H1 (cell line): ENCODE measurements around the gene GTPBP1. TPM values are rescaled to one million over a fixed set of nuclear protein-coding genes. Genes with fewer than 3 reads are reported as not detected.

Source experiments
- CTCF ChIA-PET: fragments of 300-600 bp; sonication (Branson Sonifier 250); formaldehyde crosslinking; loops from one replicate; lab custom pipeline; 2021; ENCODE audit not compliant: partially characterized antibody; lab: Charles Lee
- POLR2A ChIA-PET: fragments of 300-600 bp; sonication (Branson Sonifier 250); formaldehyde crosslinking; loops from one replicate; lab custom pipeline; 2021; ENCODE audit warnings: inconsistent platforms; ENCODE audit not compliant: partially characterized antibody; lab: Charles Lee
- DNase-seq, 2 experiments: peaks; one replicate each; pipeline versions ENCODE4 v3.0.0 to v3.0.0-alpha.2; 2010 to 2022; ENCODE audit warnings: low spot score in 2 of 2, low read depth in 1 of 2, mixed read lengths in 1 of 2
- FAIRE-seq: peaks from 2 replicates; lab custom pipeline; 2011; peaks lifted over from hg19 to GRCh38; lab: Jason Lieb, UNC
- H2AFZ ChIP-seq: 2 replicates; pipeline ENCODE4 v1.8.1; 2012; ENCODE audit warnings: low read length, inconsistent platforms
- H2AK5ac ChIP-seq: 2 replicates; pipeline ENCODE4 v1.6.1; 2013; ENCODE audit warnings: low read depth, low read length
- H2BK120ac ChIP-seq: replicated peaks from 2 replicates; pipeline ENCODE3; 2013; ENCODE audit warnings: low read depth, low read length, inconsistent platforms
- H2BK12ac ChIP-seq: 2 replicates; pipeline ENCODE4 v1.6.1; 2013; ENCODE audit warnings: low read depth, low read length
- H2BK15ac ChIP-seq: 2 replicates; pipeline ENCODE4 v1.6.1; 2013; ENCODE audit warnings: low read length
- H2BK20ac ChIP-seq: 2 replicates; pipeline ENCODE4 v1.6.1; 2013; ENCODE audit warnings: low read length
- H2BK5ac ChIP-seq: 2 replicates; pipeline ENCODE4 v1.6.1; 2013; ENCODE audit warnings: low read depth, low read length
- H3K14ac ChIP-seq: 2 replicates; pipeline ENCODE4 v1.6.1; 2013; ENCODE audit warnings: inconsistent platforms; ENCODE audit not compliant: insufficient read length
- H3K18ac ChIP-seq: 2 replicates; pipeline ENCODE4 v1.6.1; 2013; ENCODE audit warnings: low read length; ENCODE audit errors: extremely low read depth
- H3K23ac ChIP-seq: 2 replicates; pipeline ENCODE4 v1.6.1; 2013; ENCODE audit warnings: inconsistent platforms; ENCODE audit not compliant: insufficient read length
- H3K23me2 ChIP-seq: 2 replicates; pipeline ENCODE4 v1.6.1; 2013; ENCODE audit warnings: low read depth, low read length
- H3K27ac ChIP-seq: 2 replicates; pipeline ENCODE4 v1.6.1; 2011; ENCODE audit warnings: low read depth, low read length, inconsistent platforms
- H3K27me3 ChIP-seq, 4 experiments: replicated peaks in 1 of 4; 1 replicate in 1 of 4; 2 replicates in 3 of 4; pipeline versions ENCODE4 v1.6.1 to v1.8.1; 2011 to 2013; ENCODE audit warnings: low read length in 3 of 4, mild to moderate bottlenecking in 3 of 4, inconsistent platforms in 2 of 4, mixed read lengths in 2 of 4, moderate library complexity in 1 of 4; ENCODE audit not compliant: control insufficient read depth in 3 of 4, insufficient read depth in 3 of 4; ENCODE audit errors: extremely low read depth in 1 of 4
- H3K36me3 ChIP-seq, 4 experiments: 2 replicates each; pipeline versions ENCODE4 v1.6.1 to v1.8.1; 2011 to 2013; ENCODE audit warnings: mild to moderate bottlenecking in 4 of 4, low read length in 3 of 4, moderate library complexity in 2 of 4, control low read depth in 1 of 4, inconsistent platforms in 1 of 4; ENCODE audit not compliant: insufficient read depth in 4 of 4, control insufficient read depth in 2 of 4
- H3K4ac ChIP-seq: replicated peaks from 2 replicates; pipeline ENCODE3; 2013; ENCODE audit warnings: low read length, low read depth, mixed read lengths, inconsistent platforms; ENCODE audit not compliant: insufficient read length
- H3K4me1 ChIP-seq, 4 experiments: replicated peaks in 1 of 4; 1 replicate in 1 of 4; 2 replicates in 3 of 4; pipeline versions ENCODE4 v1.6.1 to v1.8.1; 2011 to 2013; ENCODE audit warnings: low read length in 3 of 4, inconsistent platforms in 2 of 4, mixed read lengths in 1 of 4; ENCODE audit not compliant: insufficient read depth in 4 of 4, control insufficient read depth in 3 of 4
- H3K4me2 ChIP-seq, 2 experiments: 2 replicates each; pipeline versions ENCODE4 v1.6.1 to v1.8.1; 2011 to 2013; ENCODE audit warnings: low read depth in 2 of 2, low read length in 2 of 2, control low read depth in 1 of 2, inconsistent platforms in 1 of 2, mild to moderate bottlenecking in 1 of 2; ENCODE audit not compliant: insufficient read depth in 1 of 2
- H3K4me3 ChIP-seq, 4 experiments: fragments of 200-600, 300-600 bp in 1 of 4; sonication (generic), shearing (Covaris generic), sonication (Bioruptor Twin) in 1 of 4; 2 replicates each; pipeline versions ENCODE4 v1.5.1 to v1.8.1; 2011 to 2016; ENCODE audit warnings: low read length in 4 of 4, low read depth in 3 of 4, control low read depth in 2 of 4, inconsistent platforms in 2 of 4, mild to moderate bottlenecking in 2 of 4, mixed read lengths in 1 of 4, moderate library complexity in 1 of 4; ENCODE audit not compliant: insufficient read depth in 2 of 4; ENCODE audit errors: extremely low read depth in 1 of 4
- H3K56ac ChIP-seq: replicated peaks from 2 replicates; pipeline ENCODE3; 2013; ENCODE audit warnings: low read depth, mild to moderate bottlenecking, mixed read lengths, low read length, inconsistent platforms; ENCODE audit not compliant: insufficient read length
- H3K79me1 ChIP-seq: 2 replicates; pipeline ENCODE4 v1.6.1; 2013; ENCODE audit warnings: low read depth, low read length, control low read depth
- H3K79me2 ChIP-seq, 2 experiments: 2 replicates each; pipeline versions ENCODE4 v1.6.1 to v1.8.1; 2012 to 2013; ENCODE audit warnings: low read length in 2 of 2, mild to moderate bottlenecking in 2 of 2, inconsistent platforms in 1 of 2; ENCODE audit not compliant: insufficient read depth in 2 of 2, control insufficient read depth in 1 of 2
- H3K9ac ChIP-seq, 4 experiments: replicated peaks in 1 of 4; 1 replicate in 1 of 4; 2 replicates in 3 of 4; pipeline versions ENCODE4 v1.6.1 to v1.8.1; 2011 to 2013; ENCODE audit warnings: low read depth in 3 of 4, low read length in 3 of 4, control low read depth in 2 of 4, mild to moderate bottlenecking in 2 of 4, moderate library complexity in 2 of 4, inconsistent platforms in 1 of 4; ENCODE audit errors: extremely low read depth in 1 of 4
- H3K9me3 ChIP-seq, 2 experiments: 2 replicates each; pipeline versions ENCODE4 v1.6.1 to v1.8.1; 2012 to 2013; ENCODE audit warnings: mild to moderate bottlenecking in 2 of 2, moderate library complexity in 2 of 2, control low read depth in 1 of 2, inconsistent platforms in 1 of 2, low read depth in 1 of 2, low read length in 1 of 2, mixed read lengths in 1 of 2; ENCODE audit not compliant: insufficient read depth in 2 of 2
- H4K20me1 ChIP-seq, 2 experiments: replicated peaks in 1 of 2; 2 replicates each; pipeline versions ENCODE3 to v1.8.1; 2011 to 2013; ENCODE audit warnings: inconsistent platforms in 2 of 2, low read length in 2 of 2, mild to moderate bottlenecking in 1 of 2; ENCODE audit not compliant: insufficient read depth in 2 of 2, control insufficient read depth in 1 of 2
- H4K5ac ChIP-seq: 2 replicates; pipeline ENCODE4 v1.6.1; 2013; ENCODE audit warnings: low read length, low read depth, mixed read lengths, inconsistent platforms; ENCODE audit not compliant: insufficient read length
- H4K8ac ChIP-seq: 2 replicates; pipeline ENCODE4 v1.8.0; 2013; ENCODE audit warnings: mild to moderate bottlenecking, moderate library complexity, low read length, inconsistent platforms; ENCODE audit not compliant: insufficient read depth; ENCODE audit errors: extremely low read depth
- H4K91ac ChIP-seq: replicated peaks from 2 replicates; pipeline ENCODE3; 2013; ENCODE audit warnings: low read length, mixed read lengths, inconsistent platforms; ENCODE audit not compliant: insufficient read length
- ASH2L ChIP-seq: fragments of 200-600, 300-600 bp; sonication (generic); IDR thresholded peaks from one replicate; pipeline ENCODE4 v1.7.1; 2017; ENCODE audit warnings: low read length
- CBX5 ChIP-seq: fragments of 300-800, 300-1000 bp; sonication (generic); IDR thresholded peaks from 2 replicates; pipeline ENCODE4 v1.7.1; 2016; ENCODE audit warnings: antibody characterized with exemption, low read length, low read depth
- KDM1A ChIP-seq: fragments of 200-600, 300-600 bp; sonication (generic); IDR thresholded peaks from 2 replicates; pipeline ENCODE4 v1.7.1; 2016; ENCODE audit warnings: mild to moderate bottlenecking, low read length, borderline replicate concordance
- PHF8 ChIP-seq: fragments of 200-600 bp; sonication (generic); conservative IDR thresholded peaks from 2 replicates; pipeline ENCODE4 v1.7.1; 2012; ENCODE audit warnings: low read depth, mild to moderate bottlenecking, inconsistent platforms, low read length, moderate library complexity
- RXRA ChIP-seq: IDR thresholded peaks from 2 replicates; pipeline ENCODE4 v1.6.1; 2011; ENCODE audit warnings: low read depth, mild to moderate bottlenecking, low read length, moderate library complexity; ENCODE audit not compliant: insufficient read depth
- SAP30 ChIP-seq: fragments of 300-600 bp; sonication (generic); IDR thresholded peaks from 2 replicates; pipeline ENCODE4 v1.7.1; 2012; ENCODE audit warnings: low read length, moderate library complexity, mild to moderate bottlenecking, inconsistent platforms; ENCODE audit not compliant: insufficient read depth, insufficient replicate concordance
- SIN3A ChIP-seq, 2 experiments: IDR thresholded peaks in 1 of 2; conservative IDR thresholded peaks in 1 of 2; 2 replicates each; pipeline ENCODE4 v1.6.1; 2011 to 2012; ENCODE audit warnings: low read length in 2 of 2, improper control_type of control experiment in 1 of 2, low read depth in 1 of 2, mild to moderate bottlenecking in 1 of 2
- WGBS, 2 experiments: shearing (Covaris generic) in 1 of 2; methylation state at CpG; one replicate each; pipeline versions ENCODE4 v1.1.6 to v1.1.7; 2013 to 2015; ENCODE audit warnings: low lambda C conversion rate in 2 of 2, mixed read lengths in 2 of 2, inconsistent platforms in 1 of 2, low coverage in 1 of 2, missing lambda C conversion rate in 1 of 2; ENCODE audit not compliant: insufficient replicate concordance in 2 of 2, insufficient coverage in 1 of 2, insufficient read length in 1 of 2; ENCODE audit errors: extremely low coverage in 1 of 2, missing lambda C conversion rate in 1 of 2; 5-methylcytosine and 5-hydroxymethylcytosine counted together
- polyA plus RNA-seq, 7 experiments: library from polyadenylated mRNA; depleted of rRNA in 3 of 7; stranded (reverse) in 5 of 7; unstranded in 2 of 7; fragments of >200 nt in 5 of 7; fragments of 200-250 nt in 2 of 7; gene quantifications; 1 replicate in 5 of 7; 2 replicates in 1 of 7; 4 replicates in 1 of 7; pipeline versions ENCODE4 v1.2.1 to v1.2.3, GENCODE V29; 2011 to 2013; ENCODE audit warnings: missing spikeins in 2 of 7, mixed read lengths in 2 of 7
- total RNA-seq: library from RNA; stranded (reverse); fragmentation: NEBNext Ultra II Directional; extraction: Animal tissue kit (Norgen Biotek cat#: 25700); gene quantifications from 2 replicates; pipeline ENCODE4 v1.2.1, GENCODE V29; 2021

The GTPBP1 gene
- total and polyA plus RNA-seq, 2 of the 8 experiments (the other 6 are each of a cell fraction or from before 2014, with no cell fraction given) = 53.1 to 91.8 TPM

DNA sequence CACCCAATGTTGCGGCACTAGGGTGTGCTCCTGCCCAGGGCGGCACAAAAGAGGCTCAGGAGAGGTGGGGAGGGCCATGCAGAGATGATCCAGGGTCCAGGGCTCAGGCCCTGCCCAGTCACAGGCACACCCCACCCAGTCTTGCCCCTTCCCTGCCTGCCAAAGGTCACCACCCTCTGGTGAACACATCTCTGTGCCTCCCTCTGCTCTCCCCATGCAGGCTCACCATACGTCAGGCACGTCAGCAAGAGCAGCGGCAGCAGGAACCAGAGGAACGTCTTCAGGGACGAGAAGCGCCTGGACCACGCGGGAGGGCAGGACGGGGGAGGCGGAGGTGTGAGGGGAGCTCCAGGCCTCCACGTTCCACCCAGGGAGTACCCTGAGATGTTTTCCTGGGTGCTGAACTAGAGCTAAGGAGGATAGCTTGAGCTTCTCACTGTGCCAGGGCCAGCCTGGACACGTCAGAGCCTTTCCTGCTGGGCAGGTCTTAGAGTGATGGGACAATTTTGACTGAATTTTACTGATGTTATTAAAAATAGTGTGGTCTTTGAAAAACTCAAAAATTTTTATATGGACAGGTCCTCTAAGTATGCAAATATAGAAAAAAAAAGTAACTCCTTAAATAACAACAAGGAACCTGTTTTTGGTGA, 42.9 kb downstream of the GTPBP1 start:
- Histone ChIP-seq H3K4me2 (no peak overlapping the region), H4K91ac (peak overlapping the region; percentile 88), H3K9me3 (no peaks in the 10 kb centered on the region), H4K8ac (peak overlapping the region; percentile 65; the same call in 1 of the 2 replicates), H2BK20ac (no peak overlapping the region), H3K23me2 (no peaks in the 10 kb centered on the region), H3K4me1 (peaks cover 0 to under 1% (median under 1%) of the 10 kb centered on the region in 4 experiments; a peak in 2 of 7 replicates), H3K4ac (peak overlapping the region; percentile 75), H2BK12ac (no peak overlapping the region), H3K27me3 (peaks cover 0 to 5% (median 0%) of the 10 kb centered on the region in 4 experiments; a peak in 3 of 7 replicates), H4K20me1 (peaks cover 0 to 3% of the 10 kb centered on the region in 2 experiments), H3K79me2 (no peaks in the 10 kb centered on the region), H4K5ac (no peak overlapping the region), H3K23ac (no peak overlapping the region), H3K27ac (no peak overlapping the region), H3K4me3 (no peak overlapping the region), H3K14ac (no peak overlapping the region), H3K18ac (no peak overlapping the region), H2AK5ac (no peak overlapping the region), H3K9ac (no peak overlapping the region), H2BK15ac (no peak overlapping the region), H2BK120ac (no peak overlapping the region), H3K36me3 (peaks cover 0 to 2% (median 0%) of the 10 kb centered on the region in 4 experiments; a peak in 1 of 8 replicates), H2BK5ac (peak overlapping the region; percentile 60; the same call in 1 of the 2 replicates), H3K56ac (no peak overlapping the region), H3K79me1 (no peaks in the 10 kb centered on the region)
- no peak for FAIRE-seq
- DNase-seq = no peak
- POLR2A ChIA-PET = interaction anchor here (0.7 to 10.3 kb wide), 6 partner anchors 9 to 771 kb away, joined by 3 to 112 read pairs (median 4); partner anchors contain the start of genes ATF4 and SUN2
- WGBS, 2 experiments = 75% methylated on average over 14 of the region's 14 CpGs; no CpG with 5 or more reads in 1 of the 2 experiments
- CTCF ChIA-PET = interaction anchor here (1.4 to 7.9 kb wide), 5 partner anchors 11 to 23 kb away, joined by 3 to 95 read pairs (median 26); no protein-coding TSS in a partner anchor
- TF ChIP-seq SAP30 (no peak), KDM1A (no peak), PHF8 (no peak), ASH2L (no peak), CBX5 (no peak), RXRA (no peak), SIN3A (conservative IDR thresholded peaks at IDR 0.05 in 1 of 2, IDR thresholded peaks at IDR 0.05 in 1 of 2; ENCODE audit: low read depth in 1 of 2, low read length in 2 of 2) (no peak)
- TF ChIP-seq, all 59 proteins: peak for 0
- no peak overlapping the region for H2AFZ ChIP-seq
